ENCODE results near the gene NPR3. TPM values are rescaled to one million over a fixed set of nuclear protein-coding genes. Genes with fewer than 3 reads are reported as not detected.
"Not testable (repeated sequence)": the region's sequence is repeated elsewhere in the genome, so short reads cannot be mapped to it uniquely, and the experiment has no call there.

The NPR3 gene
- total RNA-seq, 1 donor from 2014 or later, result 0.07 TPM

GRCh38 chr5:32760091-32760509 lies 49.0 kb downstream of the NPR3 start:
- DNase-seq (ENCODE audit: low read depth, low spot score), result no peak

GRCh38 chr5:32765266-32765665 lies 54.1 kb downstream of the NPR3 start:
- no peak for DNase-seq (ENCODE audit: low read depth, low spot score)

GRCh38 chr5:32767948-32768467 lies 56.9 kb downstream of the NPR3 start:
- no peak for DNase-seq (ENCODE audit: low read depth, low spot score)

GRCh38 chr5:32769711-32770110 lies 58.6 kb downstream of the NPR3 start:
- DNase-seq (ENCODE audit: low read depth, low spot score), result no peak

- DNase-seq (ENCODE audit: low read depth, low spot score), result no peak
Measured at GRCh38 chr5:32770444-32770843, 59.3 kb downstream of the NPR3 start.

GRCh38 chr5:32771037-32771436 lies 59.9 kb downstream of the NPR3 start:
- DNase-seq (ENCODE audit: low read depth, low spot score), result no peak

- no peak for DNase-seq (ENCODE audit: low read depth, low spot score)
Measured at GRCh38 chr5:32773944-32774343, 62.8 kb downstream of the NPR3 start.

- no peak for DNase-seq (ENCODE audit: low read depth, low spot score)
Measured at GRCh38 chr5:32776200-32776599, 65.1 kb downstream of the NPR3 start.

GRCh38 chr5:32777222-32777621 lies 66.1 kb downstream of the NPR3 start:
- DNase-seq (ENCODE audit: low read depth, low spot score), result no peak

- no peak for DNase-seq (ENCODE audit: low read depth, low spot score)
Measured at GRCh38 chr5:32777733-32778132, 66.6 kb downstream of the NPR3 start.

GRCh38 chr5:32778403-32778802 lies 67.3 kb downstream of the NPR3 start:
- DNase-seq (ENCODE audit: low read depth, low spot score), result no peak

- DNase-seq (ENCODE audit: low read depth, low spot score), result no peak
Measured at GRCh38 chr5:32779754-32780415, 68.8 kb downstream of the NPR3 start.

GRCh38 chr5:32780508-32780919 lies 69.4 kb downstream of the NPR3 start:
- DNase-seq (ENCODE audit: low read depth, low spot score), result no peak

- DNase-seq (ENCODE audit: low read depth, low spot score), result no peak
Measured at GRCh38 chr5:32783661-32784060, 72.5 kb downstream of the NPR3 start.

GRCh38 chr5:32785611-32786254 lies 74.6 kb downstream of the NPR3 start:
- DNase-seq (ENCODE audit: low read depth, low spot score), result no peak

GRCh38 chr5:32786311-32786710 lies 75.2 kb downstream of the NPR3 start:
- no peak for DNase-seq (ENCODE audit: low read depth, low spot score)

- no peak for DNase-seq (ENCODE audit: low read depth, low spot score)
Measured at GRCh38 chr5:32790411-32790951, 79.4 kb downstream of the NPR3 start.

GRCh38 chr5:32791536-32792243 lies 80.6 kb downstream of the NPR3 start:
- DNase-seq (ENCODE audit: low read depth, low spot score), result no peak

GRCh38 chr5:32794086-32794485 lies 83.0 kb downstream of the NPR3 start:
- DNase-seq (ENCODE audit: low read depth, low spot score), result no peak

GRCh38 chr5:32802764-32803163 lies 91.6 kb downstream of the NPR3 start:
- no peak for DNase-seq (ENCODE audit: low read depth, low spot score)

- DNase-seq (ENCODE audit: low read depth, low spot score), result no peak
Measured at GRCh38 chr5:32803656-32804055, 92.5 kb downstream of the NPR3 start.

- DNase-seq (ENCODE audit: low read depth, low spot score), result not testable (repeated sequence)
Measured at GRCh38 chr5:32805462-32805861, 94.3 kb downstream of the NPR3 start.
